AG09319 (cell line): ENCODE results near the gene FOXJ3.

Experiments used
- DNase-seq: peaks from one replicate; pipeline ENCODE4 v3.0.0-alpha.2; 2010; ENCODE audit warnings: low read depth; ENCODE audit errors: extremely low read depth
- CTCF ChIP-seq: IDR thresholded peaks from 2 replicates; pipeline ENCODE4 v1.5.1; 2011; ENCODE audit warnings: low read depth, mild to moderate bottlenecking, inconsistent platforms, low read length, moderate library complexity

Gene FOXJ3

GRCh38 chr1:42143896-42144710, 190.9 kb downstream of the FOXJ3 start:
- no peak for DNase-seq
- TF ChIP-seq CTCF, result no peak

DNA sequence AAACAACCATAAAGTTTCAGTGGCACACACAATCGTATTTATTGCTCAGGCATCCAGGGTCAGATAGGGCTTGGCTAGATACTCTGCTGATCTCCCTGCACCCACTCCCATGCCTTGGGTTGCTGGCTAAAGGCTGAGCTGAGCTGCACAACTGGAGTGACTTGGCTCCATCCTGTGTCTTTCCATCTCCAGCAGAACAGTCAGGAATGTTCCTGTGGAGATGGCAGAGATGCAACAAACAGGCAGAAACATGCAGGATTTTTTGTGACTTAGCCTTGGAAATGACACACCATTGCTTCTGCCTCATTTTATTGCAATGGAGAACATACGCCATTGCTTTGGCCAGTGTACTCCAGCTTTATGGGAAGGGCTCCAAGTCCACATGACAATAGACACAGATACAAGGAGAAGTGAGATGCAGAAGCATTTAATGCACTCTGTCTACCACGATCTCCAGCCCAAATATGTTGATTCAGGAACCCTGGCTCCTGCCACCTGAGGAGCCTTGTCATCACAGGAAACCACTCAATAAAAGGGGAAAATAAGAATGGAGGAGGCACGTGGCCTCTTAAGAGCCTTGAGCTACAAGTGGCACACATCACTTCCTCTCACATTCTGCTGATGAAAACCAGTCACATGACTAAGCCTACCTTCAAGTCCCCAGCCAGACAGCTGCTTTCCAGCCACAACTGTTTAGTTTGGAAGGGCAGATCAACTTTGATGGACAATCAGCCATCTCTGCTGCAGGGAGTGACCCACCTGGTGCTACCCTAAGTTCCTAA, 191.9 kb downstream of the FOXJ3 start:
- no peak for DNase-seq
- TF ChIP-seq CTCF, result no peak

GRCh38 chr1:42141978-42142377, 193.1 kb downstream of the FOXJ3 start:
- TF ChIP-seq CTCF, result no peak
- DNase-seq, result no peak

DNA sequence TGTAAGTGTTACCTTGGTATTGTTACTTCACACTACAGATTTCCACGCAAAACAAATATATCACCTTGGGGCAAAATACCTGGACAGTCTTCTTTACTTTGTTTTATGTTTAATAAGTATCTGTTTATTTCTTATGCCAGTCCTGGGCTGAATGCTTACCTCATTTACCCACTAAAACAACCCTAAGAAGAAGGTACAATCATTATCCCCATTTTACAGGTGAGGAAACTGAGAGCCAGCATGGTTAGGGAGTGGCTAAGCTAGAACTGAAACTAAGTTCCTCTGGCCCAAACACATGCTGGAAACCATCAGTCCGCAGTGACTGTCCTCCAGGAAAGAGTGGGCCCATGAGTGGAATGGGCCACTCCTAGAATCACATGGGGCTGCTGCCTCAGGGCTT, 194.8 kb downstream of the FOXJ3 start:
- TF ChIP-seq CTCF, result no peak
- no peak for DNase-seq

DNA sequence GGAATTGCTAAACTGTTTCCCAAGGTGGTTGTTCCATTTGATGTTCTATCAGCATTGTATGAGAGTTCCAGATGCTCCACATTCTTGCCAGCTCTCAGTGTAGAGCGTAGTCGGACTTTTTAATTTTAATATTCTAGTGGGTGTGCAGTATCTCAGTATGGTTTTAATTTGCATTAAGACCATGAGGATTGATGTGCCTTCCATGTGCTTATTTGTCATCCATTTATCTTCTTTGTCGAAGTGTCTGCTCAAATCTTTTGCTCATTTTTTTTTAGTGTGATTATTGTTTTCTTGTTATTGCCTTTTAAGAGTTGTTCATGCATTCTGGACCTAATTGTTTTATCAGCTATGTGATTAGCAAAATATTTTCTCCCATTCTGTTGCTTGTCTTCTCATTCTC, 195.6 kb downstream of the FOXJ3 start:
- DNase-seq, result no peak
- no peak for TF ChIP-seq CTCF

DNA sequence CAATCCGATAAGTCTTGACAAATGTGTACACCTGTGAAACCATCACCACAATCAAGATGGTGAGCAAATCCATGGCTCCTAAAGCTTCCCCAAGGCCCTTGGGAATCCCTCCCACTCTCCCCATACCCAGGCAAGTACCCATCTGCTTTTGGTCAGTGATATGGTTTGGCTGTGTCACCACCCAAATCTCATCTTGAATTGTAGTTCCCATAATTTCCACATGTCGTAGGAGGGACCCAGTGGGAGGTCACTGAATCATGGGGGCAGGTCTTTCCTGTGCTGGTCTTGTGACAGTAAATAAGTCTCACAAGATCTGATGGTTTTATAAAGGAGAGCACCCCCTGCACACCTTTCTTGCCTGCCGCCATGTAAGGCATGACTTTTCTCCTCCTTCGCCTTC, 196.4 kb downstream of the FOXJ3 start:
- DNase-seq, result no peak
- no peak for TF ChIP-seq CTCF

- no peak for TF ChIP-seq CTCF
- no peak for DNase-seq
Observed at GRCh38 chr1:42137766-42138165, 197.3 kb downstream of the FOXJ3 start.
